H9 (cell line): Measurements from ENCODE around the gene ITGB8. TPM values are rescaled to one million over a fixed set of nuclear protein-coding genes. Genes with fewer than 3 reads are reported as not detected.

ENCODE experiments used
- DNase-seq: peaks from one replicate; pipeline ENCODE4 v3.0.0-alpha.2; 2017
- H2AFZ ChIP-seq: one replicate; pipeline ENCODE4 v1.6.1; 2013; ENCODE audit warnings: mild to moderate bottlenecking, low read length, control low read depth, moderate library complexity
- H2AK5ac ChIP-seq: 2 replicates; pipeline ENCODE4 v1.6.1; 2013; ENCODE audit warnings: low read length, control low read depth, mixed read lengths; ENCODE audit not compliant: insufficient read length
- H2BK120ac ChIP-seq: one replicate; pipeline ENCODE4 v1.6.1; 2013; ENCODE audit warnings: low read depth, mild to moderate bottlenecking, low read length, control low read depth, inconsistent platforms; ENCODE audit not compliant: poor library complexity, severe bottlenecking
- H2BK12ac ChIP-seq: 2 replicates; pipeline ENCODE4 v1.6.1; 2013; ENCODE audit warnings: low read length, control low read depth, mixed read lengths, low read depth; ENCODE audit not compliant: insufficient read length
- H2BK15ac ChIP-seq: 2 replicates; pipeline ENCODE4 v1.6.1; 2013; ENCODE audit warnings: low read depth, low read length, control low read depth
- H2BK20ac ChIP-seq: one replicate; pipeline ENCODE4 v1.6.1; 2013; ENCODE audit warnings: low read depth, mild to moderate bottlenecking, low read length, control low read depth, inconsistent platforms; ENCODE audit not compliant: poor library complexity, severe bottlenecking
- H2BK5ac ChIP-seq: 2 replicates; pipeline ENCODE4 v1.6.1; 2013; ENCODE audit warnings: low read length, control low read depth, mixed read lengths; ENCODE audit not compliant: insufficient read length
- H3K14ac ChIP-seq: 2 replicates; pipeline ENCODE4 v1.6.1; 2013; ENCODE audit warnings: low read length, control low read depth; ENCODE audit not compliant: insufficient read depth
- H3K18ac ChIP-seq: 2 replicates; pipeline ENCODE4 v1.6.1; 2013; ENCODE audit warnings: low read depth, mild to moderate bottlenecking, mixed read lengths, low read length, control low read depth; ENCODE audit not compliant: insufficient read length
- H3K23ac ChIP-seq: 2 replicates; pipeline ENCODE4 v1.6.1; 2013; ENCODE audit warnings: low read length, control low read depth, mixed read lengths, low read depth; ENCODE audit not compliant: insufficient read length
- H3K23me2 ChIP-seq: 2 replicates; pipeline ENCODE4 v1.6.1; 2013; ENCODE audit warnings: low read depth, mild to moderate bottlenecking, mixed read lengths, low read length, control low read depth; ENCODE audit not compliant: insufficient read length, poor library complexity, severe bottlenecking
- H3K27ac ChIP-seq: 2 replicates; pipeline ENCODE4 v1.5.1; 2013; ENCODE audit warnings: low read length, control low read depth, mixed read lengths, low read depth; ENCODE audit not compliant: insufficient read length
- H3K27me3 ChIP-seq: 2 replicates; pipeline ENCODE4 v1.6.1; 2013; ENCODE audit warnings: low read length, control low read depth, inconsistent platforms; ENCODE audit not compliant: insufficient read depth
- H3K4ac ChIP-seq: 2 replicates; pipeline ENCODE4 v1.6.1; 2013; ENCODE audit warnings: low read depth, mild to moderate bottlenecking, control low read depth, inconsistent platforms, low read length, moderate library complexity
- H3K4me1 ChIP-seq: 2 replicates; pipeline ENCODE4 v1.6.1; 2013; ENCODE audit warnings: low read length, control low read depth, inconsistent platforms; ENCODE audit not compliant: insufficient read depth
- H3K4me2 ChIP-seq: 2 replicates; pipeline ENCODE4 v1.6.1; 2013; ENCODE audit warnings: low read length, control low read depth, mixed read lengths; ENCODE audit not compliant: insufficient read length, insufficient read depth
- H3K56ac ChIP-seq: 2 replicates; pipeline ENCODE4 v1.6.1; 2013; ENCODE audit warnings: low read depth, mild to moderate bottlenecking, mixed read lengths, low read length, control low read depth; ENCODE audit not compliant: insufficient read length
- H3K79me1 ChIP-seq: 2 replicates; pipeline ENCODE4 v1.6.1; 2013; ENCODE audit warnings: low read depth, mild to moderate bottlenecking, moderate library complexity, low read length, control low read depth, inconsistent platforms; ENCODE audit not compliant: insufficient read depth, poor library complexity, severe bottlenecking
- H3K79me2 ChIP-seq: 2 replicates; pipeline ENCODE4 v1.6.1; 2013; ENCODE audit warnings: low read length, control low read depth, inconsistent platforms; ENCODE audit not compliant: insufficient read depth
- H3K9ac ChIP-seq: 2 replicates; pipeline ENCODE4 v1.6.1; 2013; ENCODE audit warnings: low read length, control low read depth, mixed read lengths; ENCODE audit not compliant: insufficient read length; ENCODE audit errors: extremely low read depth
- H3K9me3 ChIP-seq: one replicate; pipeline ENCODE4 v1.6.1; 2013; ENCODE audit warnings: low read depth, low read length, inconsistent platforms; ENCODE audit not compliant: control insufficient read depth
- H3T11ph ChIP-seq: one replicate; pipeline ENCODE4 v1.6.1; 2013; ENCODE audit warnings: mild to moderate bottlenecking, low read length, control low read depth, inconsistent platforms
- H4K20me1 ChIP-seq: one replicate; pipeline ENCODE4 v1.6.1; 2013; ENCODE audit not compliant: control insufficient read depth, insufficient read length, insufficient read depth
- H4K5ac ChIP-seq: 2 replicates; pipeline ENCODE4 v1.6.1; 2013; ENCODE audit warnings: low read depth, mild to moderate bottlenecking, mixed read lengths, low read length, control low read depth; ENCODE audit not compliant: insufficient read length
- H4K8ac ChIP-seq: replicated peaks from 2 replicates; pipeline ENCODE4 v1.6.1; 2013; ENCODE audit warnings: low read length, control low read depth, mixed read lengths, low read depth; ENCODE audit not compliant: insufficient read length
- H4K91ac ChIP-seq: 2 replicates; pipeline ENCODE4 v1.6.1; 2013; ENCODE audit warnings: low read depth, mild to moderate bottlenecking, moderate library complexity, mixed read lengths, low read length, control low read depth; ENCODE audit not compliant: insufficient read length
- H3K27ac Mint-ChIP-seq, 3 experiments: 2 replicates in 2 of 3; 3 replicates in 1 of 3; pipeline ENCODE4 v1.8.0; 2020 to 2021; ENCODE audit warnings: mixed read lengths in 3 of 3, mild to moderate bottlenecking in 1 of 3, moderate library complexity in 1 of 3
- H3K27me3 Mint-ChIP-seq: 2 replicates; pipeline ENCODE4 v1.8.0; 2021; ENCODE audit warnings: low read depth, mild to moderate bottlenecking, moderate library complexity, mixed read lengths
- H3K36me3 Mint-ChIP-seq, 3 experiments: 2 replicates in 2 of 3; 3 replicates in 1 of 3; pipeline ENCODE4 v1.8.0; 2020 to 2021; ENCODE audit warnings: low read depth in 3 of 3, mixed read lengths in 3 of 3; ENCODE audit not compliant: insufficient read depth in 1 of 3
- H3K4me1 Mint-ChIP-seq, 2 experiments: 2 replicates each; pipeline ENCODE4 v1.8.0; 2020; ENCODE audit warnings: mixed read lengths in 2 of 2
- H3K4me3 Mint-ChIP-seq, 2 experiments: 2 replicates in 1 of 2; 3 replicates in 1 of 2; pipeline ENCODE4 v1.8.0; 2020 to 2021; ENCODE audit warnings: mild to moderate bottlenecking in 2 of 2, mixed read lengths in 2 of 2, moderate library complexity in 1 of 2
- H3K9me3 Mint-ChIP-seq, 2 experiments: 2 replicates in 1 of 2; 3 replicates in 1 of 2; pipeline ENCODE4 v1.8.0; 2020; ENCODE audit warnings: mild to moderate bottlenecking in 2 of 2, mixed read lengths in 2 of 2, moderate library complexity in 1 of 2
- CTCF ChIP-seq: fragments of 200-600 bp; sonication (generic); conservative IDR thresholded peaks from 3 replicates; pipeline ENCODE4 v1.8.0; 2021; ENCODE audit warnings: antibody characterized with exemption, mild to moderate bottlenecking
- WGBS: extraction: QIAGEN DNeasy Blood & Tissue Kit; methylation state at CpG from one replicate; pipeline ENCODE4 v1.1.7; 2013; ENCODE audit warnings: missing lambda C conversion rate, low lambda C conversion rate, mixed read lengths; ENCODE audit not compliant: insufficient read length; ENCODE audit errors: extremely low coverage; 5-methylcytosine and 5-hydroxymethylcytosine counted together
- total RNA-seq: library from RNA; stranded (reverse); gene quantifications from 2 replicates; pipeline ENCODE4 v1.2.1, GENCODE V29; 2021

ITGB8 gene
- total RNA-seq, 1 experiment from 2014 or later = 7.6 TPM

GRCh38 chr7:20409961-20410360 is 79.3 kb downstream of the ITGB8 start:
- Histone ChIP-seq H3K14ac (no peak overlapping the region), H3K27ac (no peak overlapping the region), H3K23ac (no peak overlapping the region), H2BK120ac (no peak overlapping the region), H2BK5ac (no peak overlapping the region), H3K4me2 (no peak overlapping the region), H3K27me3 (no peaks in the 10 kb centered on the region), H2AK5ac (no peak overlapping the region), H3K9ac (no peak overlapping the region), H3K56ac (no peak overlapping the region), H3T11ph (no peak overlapping the region), H2AFZ (no peak overlapping the region), H4K20me1 (no peaks in the 10 kb centered on the region), H4K91ac (no peak overlapping the region), H2BK20ac (no peak overlapping the region), H3K18ac (no peak overlapping the region), H4K5ac (no peak overlapping the region), H3K4ac (no peak overlapping the region), H3K4me1 (no peaks in the 10 kb centered on the region), H2BK12ac (no peak overlapping the region), H3K23me2 (no peaks in the 10 kb centered on the region), H3K9me3 (no peaks in the 10 kb centered on the region), H4K8ac (no peak overlapping the region), H3K79me1 (no peaks in the 10 kb centered on the region), H2BK15ac (no peak overlapping the region), H3K79me2 (no peaks in the 10 kb centered on the region)
- H3K27me3 Mint-ChIP-seq = no peaks in the 10 kb centered on the region
- H3K9me3 Mint-ChIP-seq = no peaks in the 10 kb centered on the region
- H3K4me1 Mint-ChIP-seq = peaks cover 3 to 6% of the 10 kb centered on the region in 2 experiments; a peak in 1 of 4 replicates
- H3K36me3 Mint-ChIP-seq = peaks cover 0 to 11% (median 2%) of the 10 kb centered on the region in 3 experiments; a peak in 3 of 7 replicates
- no peak overlapping the region for H3K4me3 Mint-ChIP-seq
- TF ChIP-seq CTCF = no peak
- no CpG with 5 or more reads among the region's 5 CpGs for WGBS
- no peak overlapping the region for H3K27ac Mint-ChIP-seq
- DNase-seq = no peak
